ENCODE measurements around the gene ZFC3H1.
"Not testable (repeated sequence)": the region's sequence is repeated elsewhere in the genome, so short reads cannot be mapped to it uniquely, and the experiment has no call there.

Gene ZFC3H1

GRCh38 chr12:71663561-71664410, at the start of gene ZFC3H1, which contains the start of gene THAP2:
TSS of gene ZFC3H1 (minus strand) at chr12:71663848. CDS start at chr12:71663610, 238 bp downstream.
TSS of gene THAP2 (plus strand) at chr12:71664301. CDS start at chr12:71664510, 209 bp downstream.
- peak; percentile 86 for DNase-seq

DNA sequence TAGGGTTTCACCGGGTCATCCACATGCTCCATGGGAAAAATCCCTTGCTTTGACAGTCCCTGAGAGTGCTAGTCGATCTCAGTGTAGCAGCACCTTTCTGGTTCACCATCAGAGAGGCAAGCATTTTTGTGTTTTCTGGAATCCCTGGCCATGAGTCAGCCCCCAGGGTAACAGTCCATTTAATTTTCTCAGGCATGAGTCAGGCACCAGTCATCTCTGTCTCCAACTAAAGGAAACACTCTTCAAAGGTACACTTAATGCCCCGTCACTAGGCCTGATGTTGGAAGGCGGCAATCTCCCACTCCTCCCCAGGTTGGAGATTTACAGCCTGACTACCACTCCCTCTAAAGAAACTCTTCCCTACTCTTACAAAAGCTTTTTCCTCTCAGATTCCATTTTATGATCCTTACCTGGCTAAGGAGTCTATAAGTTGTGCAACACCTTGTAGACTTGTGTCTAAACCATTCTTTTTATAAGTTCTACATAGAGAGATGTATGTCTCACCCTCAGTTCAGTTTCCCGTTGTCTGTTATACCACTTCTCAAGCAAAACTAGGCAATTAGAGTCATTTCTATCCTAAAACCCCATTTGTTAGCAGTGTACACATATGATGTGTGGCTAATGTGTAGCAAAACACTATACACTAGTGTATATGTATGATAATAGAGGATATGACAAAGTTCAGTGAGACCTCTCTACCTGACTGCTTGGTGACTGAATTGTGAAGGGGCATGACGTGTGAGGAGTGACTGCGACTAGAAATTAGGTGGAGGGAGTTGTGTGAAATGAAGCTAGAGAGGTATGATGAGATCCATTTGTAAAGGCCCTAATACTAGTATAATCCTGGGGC, 46.9 kb upstream of the ZFC3H1 start:
- DNase-seq, result no peak

DNA sequence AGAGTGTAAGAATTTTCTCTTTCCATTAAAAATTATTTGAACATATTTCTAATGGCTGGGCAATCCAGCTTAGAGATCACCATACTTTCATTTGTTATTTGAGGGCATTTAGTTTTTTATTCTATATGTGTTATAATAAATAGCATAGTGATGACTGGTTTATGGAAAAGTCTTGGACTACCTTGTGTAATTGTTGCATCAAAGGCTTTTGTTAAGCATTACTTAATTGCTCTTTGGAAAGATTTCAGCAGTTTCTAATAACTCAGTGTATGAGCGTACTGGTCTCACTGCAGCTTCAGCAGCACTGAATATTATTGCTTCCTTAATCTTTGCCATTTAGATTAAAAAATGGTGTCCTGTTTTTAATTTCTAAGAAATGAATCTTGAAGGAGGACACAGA, 45.0 kb upstream of the ZFC3H1 start:
- DNase-seq, result no peak

DNA sequence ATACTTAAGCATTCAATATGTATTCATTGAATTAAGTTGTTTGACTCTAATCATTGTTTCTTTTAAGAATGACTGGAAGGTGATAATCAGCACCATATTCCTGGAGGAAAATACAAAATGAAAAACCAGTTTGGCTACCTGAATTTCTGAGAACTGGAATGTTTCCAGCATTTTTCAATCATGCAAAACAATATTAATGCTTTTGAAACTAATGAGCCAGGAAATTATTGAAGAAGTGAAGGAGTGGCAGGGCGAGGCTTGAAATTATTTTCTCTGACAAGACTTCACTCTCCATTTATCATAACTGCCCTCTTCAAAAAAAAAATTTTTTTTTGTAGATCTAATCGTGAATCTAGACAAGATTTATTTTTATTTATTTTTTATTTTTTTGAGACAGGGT, 41.3 kb upstream of the ZFC3H1 start:
- DNase-seq, result no peak

- DNase-seq, result no peak
Observed at GRCh38 chr12:71703206-71703605, 39.6 kb upstream of the ZFC3H1 start.

- no peak for DNase-seq
Observed at GRCh38 chr12:71702590-71702989, 38.9 kb upstream of the ZFC3H1 start.

GRCh38 chr12:71702181-71702580, 38.5 kb upstream of the ZFC3H1 start:
- not testable (repeated sequence) for DNase-seq

GRCh38 chr12:71695782-71696181, 32.1 kb upstream of the ZFC3H1 start:
- no peak for DNase-seq

DNA sequence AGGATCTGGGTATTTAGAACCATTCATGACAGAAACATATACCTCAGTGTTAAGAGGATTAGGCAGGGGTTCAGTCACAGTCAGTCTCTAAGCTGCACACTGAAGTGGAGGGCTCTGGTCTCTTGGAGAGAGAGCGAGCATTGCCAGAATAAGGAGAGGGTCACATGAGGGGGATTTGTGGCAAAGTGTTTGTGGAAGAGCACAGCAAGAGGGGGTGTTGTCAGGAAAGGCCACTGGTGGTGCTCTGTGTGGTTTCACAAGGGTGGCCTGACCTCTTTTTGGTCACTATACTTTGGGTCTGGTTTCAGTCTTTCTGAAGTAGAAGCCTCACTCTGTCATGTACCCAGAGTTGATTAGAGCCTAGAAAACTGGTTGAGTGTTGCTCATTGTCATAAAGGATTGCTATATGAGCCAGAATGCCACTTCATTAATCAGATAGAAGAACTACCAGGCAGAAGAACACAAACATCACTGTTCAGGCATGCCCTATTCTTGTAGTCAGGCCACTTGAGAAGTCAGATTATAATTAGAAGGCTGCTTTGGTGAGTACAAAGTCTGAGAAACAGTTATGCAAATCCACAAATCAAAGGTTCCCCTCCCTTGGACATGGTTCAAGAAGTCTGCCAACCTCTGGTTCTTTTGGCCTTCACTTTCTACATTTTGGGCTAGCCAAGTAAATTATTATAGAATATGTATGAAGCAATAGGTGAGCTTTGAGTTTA, 30.6 kb upstream of the ZFC3H1 start:
- no peak for DNase-seq

DNA sequence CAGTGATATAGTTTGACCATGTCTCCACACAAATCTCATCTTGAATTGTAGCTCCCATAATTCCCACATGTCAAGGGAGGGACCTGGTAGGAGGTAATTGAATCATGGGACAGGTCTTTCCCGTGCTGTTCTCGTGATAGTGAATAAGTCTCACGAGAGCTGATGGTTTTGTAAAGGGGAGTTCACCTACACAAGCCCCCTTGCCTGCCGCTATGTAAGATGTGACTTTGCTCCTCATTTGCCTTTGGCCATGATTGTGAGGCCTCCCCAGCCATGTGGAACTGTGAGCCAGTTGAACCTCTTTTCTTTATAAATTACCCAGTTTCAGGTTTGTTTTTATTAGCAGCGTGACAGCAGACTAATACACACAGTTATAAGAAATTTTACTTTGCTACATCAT, 30.0 kb upstream of the ZFC3H1 start:
- DNase-seq, result not testable (repeated sequence)

DNA sequence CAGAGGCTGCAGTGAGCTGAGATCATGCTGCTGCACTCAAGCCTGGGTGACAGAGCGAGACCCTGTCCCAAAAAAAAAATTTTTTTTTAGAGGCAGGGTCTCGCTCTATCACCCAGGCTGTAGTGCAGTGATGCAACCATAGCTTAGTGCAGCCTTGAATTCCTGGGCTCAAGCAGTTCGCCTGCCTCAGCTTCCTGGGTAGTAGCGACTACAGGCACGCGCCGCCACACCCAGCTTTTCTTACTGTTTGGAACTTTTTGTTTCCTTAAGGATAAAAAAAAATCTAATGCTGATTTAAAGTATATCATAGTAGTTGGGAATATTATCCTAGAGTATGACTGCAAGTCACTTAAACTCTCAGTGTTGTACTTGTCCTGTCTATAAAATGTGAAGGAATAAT, 29.5 kb upstream of the ZFC3H1 start:
- no peak for DNase-seq

- DNase-seq, result no peak
Observed at GRCh38 chr12:71691504-71692129, 28.0 kb upstream of the ZFC3H1 start.

- DNase-seq, result no peak
Observed at GRCh38 chr12:71688961-71689570, 25.4 kb upstream of the ZFC3H1 start.

DNA sequence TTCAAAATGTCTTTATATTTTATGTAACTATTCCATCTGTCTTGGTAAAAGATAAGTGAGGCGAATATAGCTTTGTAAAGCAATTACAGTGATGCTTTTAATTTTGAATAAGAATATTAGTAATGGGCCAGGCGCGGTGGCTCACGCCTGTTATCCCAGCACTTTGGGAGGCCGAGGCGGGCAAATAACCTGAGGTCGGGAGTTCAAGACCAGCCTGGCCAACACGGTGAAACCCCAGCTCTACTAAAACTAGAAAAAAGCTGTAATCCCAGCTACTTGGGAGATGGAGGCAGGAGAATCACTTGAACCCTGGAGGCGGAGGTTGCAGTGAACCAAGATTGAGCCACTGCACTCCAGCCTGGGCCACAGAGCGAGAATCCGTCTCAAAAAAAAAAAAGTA, 23.5 kb upstream of the ZFC3H1 start:
- DNase-seq, result not testable (repeated sequence)

GRCh38 chr12:71686658-71687025, 23.0 kb upstream of the ZFC3H1 start:
- no peak for DNase-seq

DNA sequence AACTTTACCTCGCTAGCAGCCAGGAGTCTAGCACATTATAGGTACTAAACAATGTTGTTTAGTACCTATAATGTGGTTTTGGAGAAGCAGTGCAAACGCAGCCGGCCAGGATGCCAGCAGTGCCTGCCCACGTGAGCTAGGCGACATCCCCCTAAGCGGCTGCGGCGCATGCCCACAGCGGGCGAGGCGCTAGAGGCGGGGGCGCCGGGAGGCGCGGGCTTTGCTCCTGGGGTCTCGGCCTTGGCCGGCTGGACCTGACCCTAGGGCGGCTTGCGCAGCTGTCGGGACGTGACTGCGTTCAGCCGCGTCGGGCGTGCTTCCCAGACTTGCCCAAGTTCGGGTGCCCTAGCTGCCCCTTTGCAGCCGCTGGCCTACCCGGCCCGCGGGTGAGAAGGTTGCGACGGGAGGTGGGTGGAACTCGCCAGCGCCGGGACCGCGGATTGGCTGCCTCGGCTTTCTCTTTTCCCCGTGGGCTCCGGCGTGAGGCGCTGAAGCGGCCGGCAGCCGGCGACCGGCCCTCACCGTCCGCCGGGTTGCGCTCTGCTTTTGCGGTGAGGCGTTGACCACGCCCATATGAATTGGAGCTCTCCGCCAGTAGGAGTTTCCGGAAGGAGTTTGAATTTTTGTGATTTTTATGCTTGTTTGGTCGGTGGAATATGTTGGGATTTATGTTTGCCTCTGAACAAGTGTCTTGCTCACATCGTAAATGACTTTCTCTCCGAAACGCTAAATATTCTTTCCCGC, 22.4 kb upstream of the ZFC3H1 start, which contains the start of gene TMEM19:
TSS of gene TMEM19 (plus strand) at position 169 of the 744 bp plus-strand sequence. CDS start 599 bp downstream, outside the sequence.
- DNase-seq, result peak; percentile 74

- no peak for DNase-seq
Observed at GRCh38 chr12:71685312-71685906, 21.8 kb upstream of the ZFC3H1 start.

DNA sequence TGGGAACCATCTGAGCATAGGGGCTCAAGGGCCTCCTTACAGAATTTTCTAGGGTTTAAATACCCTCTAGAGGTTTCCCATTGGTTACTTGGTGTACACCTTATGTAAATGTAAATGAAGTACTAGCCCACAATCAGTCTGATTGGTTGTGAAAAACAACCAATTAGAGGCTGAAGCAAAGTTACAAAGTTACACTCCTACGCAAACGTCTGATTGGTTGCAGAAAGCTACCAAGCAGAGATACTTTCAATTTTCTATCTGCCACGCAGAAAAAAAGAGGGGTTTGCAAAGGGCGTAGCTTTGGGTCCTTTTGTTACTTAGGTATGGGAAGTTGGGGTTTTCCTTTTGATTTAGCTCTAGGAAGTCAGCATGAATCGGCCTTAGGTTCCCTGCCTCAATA, 20.4 kb upstream of the ZFC3H1 start:
- no peak for DNase-seq

DNA sequence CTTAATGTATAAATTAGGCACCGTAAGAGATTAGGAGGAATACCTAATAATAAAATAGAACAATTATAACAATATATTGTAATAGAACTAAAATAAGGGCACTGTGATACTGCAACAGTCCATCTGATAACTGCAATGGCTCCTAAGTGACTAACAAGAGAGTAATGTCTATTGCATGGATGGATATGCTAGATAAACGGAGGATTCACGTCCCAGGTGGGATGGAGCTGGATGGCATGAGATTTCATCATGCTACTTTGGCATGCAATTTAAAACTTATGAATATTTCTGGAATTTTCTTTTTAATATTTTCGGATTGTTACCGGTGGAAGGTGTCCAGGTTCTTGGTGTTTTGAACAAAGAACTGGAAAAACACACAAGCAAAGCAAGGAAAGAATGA, 20.0 kb upstream of the ZFC3H1 start:
- no peak for DNase-seq

DNA sequence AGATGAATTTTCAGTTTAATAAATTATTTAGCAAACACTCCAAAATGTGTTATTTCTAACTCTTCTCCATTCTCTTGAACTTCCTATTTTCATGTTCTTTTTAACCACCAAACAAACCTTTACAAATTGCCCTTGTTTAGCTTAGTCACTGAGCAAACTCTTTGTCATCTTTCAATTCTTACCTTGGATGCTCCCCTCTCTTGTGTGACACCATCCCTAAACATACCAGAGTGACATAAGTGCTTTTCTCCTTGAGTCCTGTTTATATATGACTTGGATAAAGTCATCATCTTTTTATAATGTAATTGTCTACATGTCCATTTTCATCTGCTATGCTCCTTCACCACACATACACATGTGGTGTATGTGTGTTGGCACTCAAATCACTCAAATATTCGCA, 18.8 kb upstream of the ZFC3H1 start:
- DNase-seq, result no peak

- DNase-seq, result no peak
Observed at GRCh38 chr12:71671816-71672215, 8.2 kb upstream of the ZFC3H1 start.
